HepG2 (cell line): ENCODE measurements around the gene TRIM23. TPM values are rescaled to one million over a fixed set of nuclear protein-coding genes. Genes with fewer than 3 reads are reported as not detected.

Experiments used
- DR1 ChIP-seq: sonication (generic); formaldehyde crosslinking; IDR thresholded peaks from 2 replicates; pipeline ENCODE4 v1.8.0; 2021; ENCODE audit warnings: mild to moderate bottlenecking, missing genetic modification reagents, inconsistent platforms
- FOXK2 ChIP-seq: fragments of 450-650 bp; IDR thresholded peaks from 2 replicates; pipeline ENCODE4 v1.6.1; 2016
- FOXO1 ChIP-seq: sonication (generic); formaldehyde crosslinking; IDR thresholded peaks from 2 replicates; pipeline ENCODE4 v1.4.0; 2020; ENCODE audit warnings: missing genetic modification reagents
- KDM5B ChIP-seq: sonication (generic); formaldehyde crosslinking; IDR thresholded peaks from 2 replicates; pipeline ENCODE4 v1.4.0; 2020; ENCODE audit warnings: missing genetic modification reagents, mild to moderate bottlenecking, borderline replicate concordance
- KLF13 ChIP-seq: sonication (generic); formaldehyde crosslinking; IDR thresholded peaks from 2 replicates; pipeline ENCODE4 v1.4.0; 2020; ENCODE audit warnings: mild to moderate bottlenecking, missing genetic modification reagents
- MTA1 ChIP-seq: sonication (generic); formaldehyde crosslinking; IDR thresholded peaks from 2 replicates; pipeline ENCODE4 v1.4.0; 2020; ENCODE audit warnings: missing genetic modification reagents, mild to moderate bottlenecking, borderline replicate concordance
- NAIF1 ChIP-seq: sonication (generic); formaldehyde crosslinking; IDR thresholded peaks from 2 replicates; pipeline ENCODE4 v1.5.0; 2020; ENCODE audit warnings: mild to moderate bottlenecking, missing genetic modification reagents, borderline replicate concordance
- PHF8 ChIP-seq: sonication (generic); formaldehyde crosslinking; IDR thresholded peaks from 2 replicates; pipeline ENCODE4 v1.5.0; 2020; ENCODE audit warnings: missing genetic modification reagents
- SALL2 ChIP-seq: sonication (generic); formaldehyde crosslinking; IDR thresholded peaks from 2 replicates; pipeline ENCODE4 v1.8.1; 2023; ENCODE audit warnings: mild to moderate bottlenecking, missing genetic modification reagents, inconsistent platforms
- SOX6 ChIP-seq, 2 experiments: fragments of 450-650 bp in 1 of 2; sonication (generic) in 1 of 2; formaldehyde crosslinking in 1 of 2; IDR thresholded peaks; 2 replicates each; pipeline versions ENCODE4 v1.4.0 to v1.6.1; 2017 to 2020; ENCODE audit warnings: antibody characterized with exemption in 1 of 2, mild to moderate bottlenecking in 1 of 2, missing genetic modification reagents in 1 of 2
- SP4 ChIP-seq: sonication (generic); formaldehyde crosslinking; IDR thresholded peaks from 2 replicates; pipeline ENCODE4 v1.8.1; 2023; ENCODE audit warnings: mild to moderate bottlenecking, missing genetic modification reagents
- SRY ChIP-seq: sonication (generic); formaldehyde crosslinking; IDR thresholded peaks from 2 replicates; pipeline ENCODE4 v1.8.0; 2022; ENCODE audit warnings: mild to moderate bottlenecking, missing genetic modification reagents
- ZIK1 ChIP-seq: sonication (generic); formaldehyde crosslinking; IDR thresholded peaks from 2 replicates; pipeline ENCODE4 v1.5.0; 2020; ENCODE audit warnings: mild to moderate bottlenecking, low read depth, missing genetic modification reagents, borderline replicate concordance
- ZNF230 ChIP-seq: sonication (generic); formaldehyde crosslinking; IDR thresholded peaks from 2 replicates; pipeline ENCODE4 v1.4.0; 2020; ENCODE audit warnings: mild to moderate bottlenecking, missing genetic modification reagents
- ZNF256 ChIP-seq: sonication (generic); formaldehyde crosslinking; conservative IDR thresholded peaks from 2 replicates; pipeline ENCODE4 v1.4.0; 2020; ENCODE audit warnings: missing genetic modification reagents
- ZNF337 ChIP-seq: sonication (generic); formaldehyde crosslinking; IDR thresholded peaks from 2 replicates; pipeline ENCODE4 v1.5.1; 2020; ENCODE audit warnings: missing genetic modification reagents, low read depth, mild to moderate bottlenecking, borderline replicate concordance
- ZNF350 ChIP-seq: sonication (generic); formaldehyde crosslinking; IDR thresholded peaks from 2 replicates; pipeline ENCODE4 v1.4.0; 2020; ENCODE audit warnings: mild to moderate bottlenecking, low read depth, missing genetic modification reagents, borderline replicate concordance
- ZNF772 ChIP-seq: sonication (generic); formaldehyde crosslinking; IDR thresholded peaks from 2 replicates; pipeline ENCODE4 v1.5.0; 2020; ENCODE audit warnings: mild to moderate bottlenecking, missing genetic modification reagents
- ZNF839 ChIP-seq: sonication (generic); formaldehyde crosslinking; IDR thresholded peaks from 2 replicates; pipeline ENCODE4 v1.4.0; 2020; ENCODE audit warnings: missing genetic modification reagents, mild to moderate bottlenecking, borderline replicate concordance
- ZNF891 ChIP-seq: sonication (generic); formaldehyde crosslinking; IDR thresholded peaks from 2 replicates; pipeline ENCODE4 v1.5.0; 2020; ENCODE audit warnings: mild to moderate bottlenecking, missing genetic modification reagents
- polyA plus RNA-seq, 8 experiments: library from polyadenylated mRNA; depleted of rRNA in 3 of 8; stranded (reverse) in 7 of 8; unstranded in 1 of 8; fragments of >200 nt; fragmentation: Illumina TruSeq in 4 of 8; extraction: Trizol in 4 of 8; gene quantifications; 2 replicates each; pipeline versions ENCODE4 v1.2.1 to v1.2.3, GENCODE V29; 2011 to 2016; ENCODE audit warnings: low read depth in 4 of 8, missing spikeins in 1 of 8, mixed read lengths in 1 of 8; ENCODE audit not compliant: insufficient read depth in 1 of 8
- total RNA-seq, 5 experiments: library from RNA; depleted of rRNA; stranded (reverse); fragments of >200 nt; fragmentation: Illumina TruSeq; extraction: Trizol; gene quantifications; 2 replicates each; pipeline ENCODE4 v1.2.3, GENCODE V29; 2016; ENCODE audit warnings: low read depth in 1 of 5
- TF ChIP-seq, protein P1 (sequence below): sonication (generic); formaldehyde crosslinking; IDR thresholded peaks from 2 replicates; pipeline ENCODE4 v1.5.1; 2020; ENCODE audit warnings: missing genetic modification reagents, mild to moderate bottlenecking, borderline replicate concordance
- TF ChIP-seq, protein P2 (sequence below): sonication (generic); formaldehyde crosslinking; IDR thresholded peaks from 2 replicates; pipeline ENCODE4 v1.4.0; 2020; ENCODE audit warnings: missing genetic modification reagents
- TF ChIP-seq, protein P3 (sequence below): sonication (generic); formaldehyde crosslinking; IDR thresholded peaks from 2 replicates; pipeline ENCODE4; 2020; ENCODE audit warnings: missing genetic modification reagents, mild to moderate bottlenecking, borderline replicate concordance
- TF ChIP-seq, protein P4 (sequence below): IDR thresholded peaks from 2 replicates; pipeline ENCODE4 v1.6.1; 2016; ENCODE audit warnings: mild to moderate bottlenecking

The TRIM23 gene
- total and polyA plus RNA-seq, 2 of the 13 experiments (the other 11 are each of a cell fraction or from before 2014, with no cell fraction given): 4.6 to 11.4 TPM

DNA sequence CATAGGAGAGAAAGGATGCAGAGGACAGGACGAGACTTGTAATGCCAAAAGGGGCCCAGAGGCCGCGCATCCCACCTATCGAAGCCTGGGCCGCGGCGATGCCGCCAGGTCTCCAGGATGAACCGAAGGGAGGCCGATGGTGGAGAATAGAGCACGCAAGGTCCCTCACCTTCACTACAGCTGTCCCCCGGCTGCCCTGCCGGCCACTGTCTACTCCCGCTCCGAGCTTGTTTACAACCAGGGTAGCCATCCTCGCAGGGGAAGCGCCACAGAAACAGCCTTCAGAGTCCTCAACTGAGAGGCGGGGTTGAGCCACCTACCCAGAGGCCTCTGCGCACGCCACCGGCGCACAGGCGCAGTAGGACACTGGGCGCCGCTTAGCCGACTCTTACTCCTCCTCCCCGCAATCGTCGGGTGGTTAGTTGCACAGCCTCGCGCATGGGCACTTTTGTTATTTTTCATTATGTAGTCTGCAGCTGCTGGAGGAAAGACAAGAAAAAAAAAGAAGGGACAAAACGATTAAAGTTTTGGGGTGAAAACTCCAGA lies at the start of gene TRIM23 (continued):
- 0 out of 2 replicates have a peak, but pooled peaks have one; percentile 39 for TF ChIP-seq ZNF350
- 0 out of 2 replicates have a peak, but pooled peaks have one; percentile 26 for TF ChIP-seq ZNF772
- TF ChIP-seq KLF13 (CRISPR knock-in tag): no peak
- TF ChIP-seq ZNF256 (CRISPR knock-in tag): no peak
- TF ChIP-seq SRY (CRISPR knock-in tag): peak; percentile 58; the same call in 1 of the 2 replicates
- no peak; the same call in 1 of the 2 replicates for TF ChIP-seq DR1
- peak; percentile 78 for TF ChIP-seq PHF8 (CRISPR knock-in tag)
- TF ChIP-seq SOX6 (IDR thresholded peaks at IDR 0.05): no peak
- TF ChIP-seq SOX6 (CRISPR knock-in tag; IDR thresholded peaks at IDR 0.05): peak; percentile 32; the same call in 1 of the 2 replicates
- no peak for TF ChIP-seq ZIK1 (CRISPR knock-in tag)
- TF ChIP-seq, protein P1, sequence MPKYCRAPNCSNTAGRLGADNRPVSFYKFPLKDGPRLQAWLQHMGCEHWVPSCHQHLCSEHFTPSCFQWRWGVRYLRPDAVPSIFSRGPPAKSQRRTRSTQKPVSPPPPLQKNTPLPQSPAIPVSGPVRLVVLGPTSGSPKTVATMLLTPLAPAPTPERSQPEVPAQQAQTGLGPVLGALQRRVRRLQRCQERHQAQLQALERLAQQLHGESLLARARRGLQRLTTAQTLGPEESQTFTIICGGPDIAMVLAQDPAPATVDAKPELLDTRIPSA (CRISPR knock-in tag): no peak
- peak; percentile 56; the same call in 1 of the 2 replicates for TF ChIP-seq ZNF230 (CRISPR knock-in tag)
- TF ChIP-seq ZNF839 (CRISPR knock-in tag): 0 out of 2 replicates have a peak, but pooled peaks have one; percentile 17
- peak; percentile 85 for TF ChIP-seq FOXK2
- TF ChIP-seq ZNF337: peak; percentile 85; the same call in 1 of the 2 replicates
- TF ChIP-seq ZNF891: 0 out of 2 replicates have a peak, but pooled peaks have one; percentile 51
- TF ChIP-seq KDM5B (CRISPR knock-in tag): peak; percentile 90; the same call in 1 of the 2 replicates
- TF ChIP-seq FOXO1 (CRISPR knock-in tag): peak; percentile 84
- TF ChIP-seq, protein P2, sequence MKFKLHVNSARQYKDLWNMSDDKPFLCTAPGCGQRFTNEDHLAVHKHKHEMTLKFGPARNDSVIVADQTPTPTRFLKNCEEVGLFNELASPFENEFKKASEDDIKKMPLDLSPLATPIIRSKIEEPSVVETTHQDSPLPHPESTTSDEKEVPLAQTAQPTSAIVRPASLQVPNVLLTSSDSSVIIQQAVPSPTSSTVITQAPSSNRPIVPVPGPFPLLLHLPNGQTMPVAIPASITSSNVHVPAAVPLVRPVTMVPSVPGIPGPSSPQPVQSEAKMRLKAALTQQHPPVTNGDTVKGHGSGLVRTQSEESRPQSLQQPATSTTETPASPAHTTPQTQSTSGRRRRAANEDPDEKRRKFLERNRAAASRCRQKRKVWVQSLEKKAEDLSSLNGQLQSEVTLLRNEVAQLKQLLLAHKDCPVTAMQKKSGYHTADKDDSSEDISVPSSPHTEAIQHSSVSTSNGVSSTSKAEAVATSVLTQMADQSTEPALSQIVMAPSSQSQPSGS: peak; percentile 19; the same call in 1 of the 2 replicates
- 0 out of 2 replicates have a peak, but pooled peaks have one; percentile 54 for TF ChIP-seq SALL2
- TF ChIP-seq NAIF1 (CRISPR knock-in tag): peak; percentile 55
- no peak for TF ChIP-seq MTA1
- TF ChIP-seq, protein P3, sequence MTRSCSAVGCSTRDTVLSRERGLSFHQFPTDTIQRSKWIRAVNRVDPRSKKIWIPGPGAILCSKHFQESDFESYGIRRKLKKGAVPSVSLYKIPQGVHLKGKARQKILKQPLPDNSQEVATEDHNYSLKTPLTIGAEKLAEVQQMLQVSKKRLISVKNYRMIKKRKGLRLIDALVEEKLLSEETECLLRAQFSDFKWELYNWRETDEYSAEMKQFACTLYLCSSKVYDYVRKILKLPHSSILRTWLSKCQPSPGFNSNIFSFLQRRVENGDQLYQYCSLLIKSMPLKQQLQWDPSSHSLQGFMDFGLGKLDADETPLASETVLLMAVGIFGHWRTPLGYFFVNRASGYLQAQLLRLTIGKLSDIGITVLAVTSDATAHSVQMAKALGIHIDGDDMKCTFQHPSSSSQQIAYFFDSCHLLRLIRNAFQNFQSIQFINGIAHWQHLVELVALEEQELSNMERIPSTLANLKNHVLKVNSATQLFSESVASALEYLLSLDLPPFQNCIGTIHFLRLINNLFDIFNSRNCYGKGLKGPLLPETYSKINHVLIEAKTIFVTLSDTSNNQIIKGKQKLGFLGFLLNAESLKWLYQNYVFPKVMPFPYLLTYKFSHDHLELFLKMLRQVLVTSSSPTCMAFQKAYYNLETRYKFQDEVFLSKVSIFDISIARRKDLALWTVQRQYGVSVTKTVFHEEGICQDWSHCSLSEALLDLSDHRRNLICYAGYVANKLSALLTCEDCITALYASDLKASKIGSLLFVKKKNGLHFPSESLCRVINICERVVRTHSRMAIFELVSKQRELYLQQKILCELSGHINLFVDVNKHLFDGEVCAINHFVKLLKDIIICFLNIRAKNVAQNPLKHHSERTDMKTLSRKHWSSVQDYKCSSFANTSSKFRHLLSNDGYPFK (CRISPR knock-in tag): peak; percentile 55; the same call in 1 of the 2 replicates
- TF ChIP-seq, protein P4, sequence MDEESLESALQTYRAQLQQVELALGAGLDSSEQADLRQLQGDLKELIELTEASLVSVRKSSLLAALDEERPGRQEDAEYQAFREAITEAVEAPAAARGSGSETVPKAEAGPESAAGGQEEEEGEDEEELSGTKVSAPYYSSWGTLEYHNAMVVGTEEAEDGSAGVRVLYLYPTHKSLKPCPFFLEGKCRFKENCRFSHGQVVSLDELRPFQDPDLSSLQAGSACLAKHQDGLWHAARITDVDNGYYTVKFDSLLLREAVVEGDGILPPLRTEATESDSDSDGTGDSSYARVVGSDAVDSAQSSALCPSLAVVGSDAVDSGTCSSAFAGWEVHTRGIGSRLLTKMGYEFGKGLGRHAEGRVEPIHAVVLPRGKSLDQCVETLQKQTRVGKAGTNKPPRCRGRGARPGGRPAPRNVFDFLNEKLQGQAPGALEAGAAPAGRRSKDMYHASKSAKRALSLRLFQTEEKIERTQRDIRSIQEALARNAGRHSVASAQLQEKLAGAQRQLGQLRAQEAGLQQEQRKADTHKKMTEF (CRISPR knock-in tag): peak; percentile 54; the same call in 1 of the 2 replicates
- TF ChIP-seq SP4 (CRISPR knock-in tag): peak; percentile 64; the same call in 1 of the 2 replicates
